Measurements from ENCODE around the gene AHCYL2.

GRCh38 chr7:129464194-129464593 lies 239.4 kb downstream of the AHCYL2 start:
- TF ChIP-seq CTCF (IDR thresholded peaks at IDR 0.05; ENCODE audit: low read depth, low read length) (no peak), MYC (IDR thresholded peaks at IDR 0.05; ENCODE audit: low read depth, low read length) (no peak), POLR2A (IDR thresholded peaks at IDR 0.05; ENCODE audit: extremely low read depth, insufficient read length) (no peak)

Measured in NB4 (cell line).